GM13977 (cell line): Measurements from ENCODE around the gene CD79A.

Experiments used
- DNase-seq: peaks from one replicate; pipeline ENCODE4 v3.0.0; 2012; ENCODE audit warnings: low spot score
- in situ Hi-C: fragments of 300-500 bp; cut with MboI; formaldehyde crosslinking; loops from one replicate; pipeline ENCODE4 v1.12.0; 2022; ENCODE audit warnings: low sequenced_read_pairs, low pct_unique_long_range_greater_than_20kb, mixed read lengths, inconsistent platforms; ENCODE audit not compliant: unreplicated experiment
- TF ChIP-seq, protein P1 (sequence below): IDR thresholded peaks from 2 replicates; pipeline ENCODE4 v1.5.1; 2012; ENCODE audit warnings: mild to moderate bottlenecking, control low read depth; ENCODE audit not compliant: insufficient read depth; ENCODE audit errors: extremely low read depth, missing control alignments

Gene CD79A

DNA sequence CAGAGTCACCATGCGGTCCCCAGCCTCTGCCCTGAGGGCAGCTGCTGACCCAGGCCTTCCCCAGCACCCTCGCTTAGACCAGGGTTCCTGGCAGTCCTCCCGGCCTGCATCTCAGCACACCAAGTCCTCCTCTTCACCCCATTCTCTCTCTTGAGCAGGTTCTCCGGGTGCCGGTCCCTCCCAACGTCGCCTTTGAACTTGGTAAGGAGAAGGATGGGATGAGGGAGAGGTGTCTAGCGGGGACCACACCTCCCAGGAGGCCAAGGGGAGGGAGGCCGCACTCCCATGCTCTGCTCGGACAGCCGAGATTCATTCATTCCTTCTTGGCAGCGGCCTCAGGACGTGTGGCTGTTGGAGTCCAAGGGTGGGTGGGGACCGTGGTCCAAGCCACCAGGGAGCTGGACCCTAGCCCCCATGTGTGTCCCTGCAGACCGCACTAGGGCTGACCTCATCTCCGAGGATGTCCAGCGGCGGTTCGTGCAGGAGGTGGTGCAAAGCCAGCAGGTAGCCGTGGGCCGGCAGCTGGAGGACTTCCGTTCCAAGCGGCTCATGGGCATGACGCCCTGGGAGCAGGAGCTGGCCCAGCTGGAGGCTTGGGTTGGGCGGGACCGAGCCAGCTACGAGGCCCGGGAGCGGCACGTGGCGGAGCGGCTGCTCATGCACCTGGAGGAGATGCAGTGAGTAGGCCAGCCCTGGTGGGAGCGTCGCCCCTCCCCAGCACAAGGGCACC lies 15.3 kb downstream of the CD79A start:
- in situ Hi-C loops = no loop called here
- DNase-seq = no peak
- TF ChIP-seq, protein P1, sequence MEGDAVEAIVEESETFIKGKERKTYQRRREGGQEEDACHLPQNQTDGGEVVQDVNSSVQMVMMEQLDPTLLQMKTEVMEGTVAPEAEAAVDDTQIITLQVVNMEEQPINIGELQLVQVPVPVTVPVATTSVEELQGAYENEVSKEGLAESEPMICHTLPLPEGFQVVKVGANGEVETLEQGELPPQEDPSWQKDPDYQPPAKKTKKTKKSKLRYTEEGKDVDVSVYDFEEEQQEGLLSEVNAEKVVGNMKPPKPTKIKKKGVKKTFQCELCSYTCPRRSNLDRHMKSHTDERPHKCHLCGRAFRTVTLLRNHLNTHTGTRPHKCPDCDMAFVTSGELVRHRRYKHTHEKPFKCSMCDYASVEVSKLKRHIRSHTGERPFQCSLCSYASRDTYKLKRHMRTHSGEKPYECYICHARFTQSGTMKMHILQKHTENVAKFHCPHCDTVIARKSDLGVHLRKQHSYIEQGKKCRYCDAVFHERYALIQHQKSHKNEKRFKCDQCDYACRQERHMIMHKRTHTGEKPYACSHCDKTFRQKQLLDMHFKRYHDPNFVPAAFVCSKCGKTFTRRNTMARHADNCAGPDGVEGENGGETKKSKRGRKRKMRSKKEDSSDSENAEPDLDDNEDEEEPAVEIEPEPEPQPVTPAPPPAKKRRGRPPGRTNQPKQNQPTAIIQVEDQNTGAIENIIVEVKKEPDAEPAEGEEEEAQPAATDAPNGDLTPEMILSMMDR = no peak

DNA sequence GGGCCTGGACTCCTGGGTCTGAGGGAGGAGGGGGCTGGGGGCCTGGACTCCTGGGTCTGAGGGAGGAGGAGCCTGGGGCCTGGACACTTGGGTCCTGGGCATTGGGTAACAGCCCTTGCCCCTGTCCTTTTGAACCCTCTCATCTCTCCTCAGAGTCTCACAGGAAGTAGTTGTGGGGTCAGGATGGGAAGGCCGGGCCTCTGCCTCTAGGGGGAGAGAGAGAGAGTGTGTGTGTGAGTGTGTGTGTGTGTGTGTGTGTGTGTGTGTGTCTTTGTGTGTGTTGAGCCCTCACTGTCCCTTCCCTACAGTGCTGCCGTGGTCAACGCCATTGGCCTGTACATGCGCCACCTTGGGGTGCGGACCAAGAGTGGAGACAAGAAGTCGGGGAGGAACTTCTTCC lies 16.8 kb downstream of the CD79A start:
- TF ChIP-seq, protein P1 = peak; percentile 20
- DNase-seq = no peak
- in situ Hi-C loops = no loop called here

DNA sequence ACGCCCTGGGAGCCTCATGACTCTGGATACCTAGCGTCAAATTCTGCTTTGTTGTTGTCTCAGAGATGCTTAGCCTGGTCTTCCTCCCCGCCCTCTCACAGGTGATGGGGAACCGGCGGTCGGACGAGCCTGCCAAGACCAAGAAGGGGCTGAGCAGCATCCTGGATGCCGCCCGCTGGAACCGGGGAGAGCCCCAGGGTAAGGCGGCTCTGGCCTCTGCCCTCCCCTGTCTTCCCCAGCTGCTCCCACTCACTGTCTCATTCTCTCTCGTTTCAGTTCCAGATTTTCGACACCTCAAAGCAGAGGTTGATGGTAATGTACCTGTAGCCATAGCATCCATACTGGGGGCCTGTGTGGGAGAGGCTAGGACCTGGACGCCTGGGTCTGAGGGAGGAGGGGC lies 17.3 kb downstream of the CD79A start:
- TF ChIP-seq, protein P1 = no peak
- DNase-seq = no peak
- in situ Hi-C loops = no loop called here

DNA sequence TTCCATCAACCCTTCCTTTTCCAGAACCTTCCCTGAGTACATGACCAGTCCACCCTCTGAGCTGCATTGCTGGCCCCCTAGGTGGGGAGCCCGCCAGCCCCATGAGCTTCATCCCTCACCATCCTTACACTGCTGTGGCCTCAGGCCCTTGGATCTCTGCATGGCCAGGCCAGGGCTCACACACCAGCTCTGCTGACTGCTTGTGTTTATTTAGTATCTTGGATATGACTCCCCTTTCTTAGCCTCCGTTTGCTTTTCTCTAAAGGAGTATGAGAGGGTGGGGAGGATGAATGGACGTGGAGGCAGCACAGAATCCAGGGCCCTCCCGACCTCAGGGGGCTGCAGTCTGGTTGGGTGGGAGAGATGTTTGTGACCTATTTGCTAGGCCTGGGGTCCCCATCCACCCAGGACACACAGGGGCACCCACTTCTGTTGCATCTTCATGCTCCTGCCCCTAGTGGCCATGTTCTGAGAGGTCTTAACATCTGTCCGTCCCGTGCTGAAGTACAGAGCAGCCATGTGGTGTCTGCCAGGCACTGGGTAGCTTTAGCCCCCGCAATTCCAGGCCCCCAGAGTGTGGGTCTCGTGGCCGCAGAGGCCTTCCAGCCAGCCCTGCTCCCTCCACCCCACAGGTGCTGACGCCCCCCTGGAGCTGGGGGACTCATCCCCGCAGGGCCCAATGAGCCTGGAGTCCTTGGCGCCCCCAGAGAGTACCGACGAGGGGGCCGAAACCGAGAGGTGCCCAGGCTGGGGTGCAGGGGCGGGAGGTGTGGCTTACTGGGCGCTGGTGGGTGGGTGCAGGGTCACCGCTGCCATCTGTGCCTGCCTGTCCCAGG lies 18.9 kb downstream of the CD79A start:
- in situ Hi-C loops = no loop called here
- no peak for DNase-seq
- TF ChIP-seq, protein P1 = peak; percentile 24

DNA sequence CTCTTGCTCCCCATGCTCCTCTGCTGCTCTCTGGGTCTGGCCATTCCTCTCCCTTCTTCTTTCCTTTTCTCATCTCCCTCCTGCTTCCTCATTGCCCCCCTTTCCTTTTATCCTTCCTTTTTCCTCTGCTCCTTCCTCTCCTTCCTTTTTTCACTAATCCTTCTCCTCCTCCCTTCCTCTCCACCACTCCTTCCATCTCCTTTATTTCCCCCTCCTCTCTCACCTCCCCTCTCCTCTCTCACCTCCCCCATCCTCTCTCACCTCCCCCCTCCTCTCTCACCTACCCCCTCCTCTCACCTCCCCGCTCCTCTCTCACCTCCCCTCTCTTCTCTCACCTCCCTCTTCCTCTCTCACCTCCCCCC lies 19.5 kb downstream of the CD79A start:
- in situ Hi-C loops = no loop called here
- DNase-seq = no peak
- TF ChIP-seq, protein P1 = no peak

DNA sequence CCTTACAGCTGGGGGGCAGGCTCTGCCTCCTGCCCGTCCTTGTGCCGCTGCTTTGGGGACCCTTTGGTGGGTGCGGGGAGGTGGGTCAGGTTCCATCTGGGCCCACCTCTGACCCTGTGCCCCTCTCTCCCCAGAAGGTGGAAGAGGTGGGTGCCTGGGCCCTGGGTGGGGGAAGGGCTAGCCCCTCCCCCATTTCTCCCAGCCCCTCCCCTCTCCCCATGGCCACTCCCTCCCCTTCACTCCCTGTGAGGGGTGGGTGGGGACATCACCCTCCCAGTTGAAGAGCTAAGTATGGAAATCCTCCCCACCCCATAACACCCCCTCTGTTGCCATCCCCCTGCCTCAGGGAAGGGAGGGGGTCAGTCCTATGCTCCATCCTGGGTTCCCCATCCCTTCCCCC lies 20.1 kb downstream of the CD79A start:
- TF ChIP-seq, protein P1 = no peak
- in situ Hi-C loops = no loop called here
- DNase-seq = no peak
